Skeletal muscle cell (primary cell): ENCODE measurements around the gene APH1B.
"Not testable (repeated sequence)": the region's sequence is repeated elsewhere in the genome, so short reads cannot be mapped to it uniquely, and the experiment has no call there.

Source experiments
- DNase-seq: peaks from one replicate; pipeline ENCODE4 v3.0.0-alpha.2; 2010; ENCODE audit warnings: low read depth
- H3K4me3 ChIP-seq: 2 replicates; pipeline ENCODE4 v1.5.1; 2011; ENCODE audit warnings: low read depth, mild to moderate bottlenecking, control low read depth, low read length, moderate library complexity

Gene APH1B

DNA sequence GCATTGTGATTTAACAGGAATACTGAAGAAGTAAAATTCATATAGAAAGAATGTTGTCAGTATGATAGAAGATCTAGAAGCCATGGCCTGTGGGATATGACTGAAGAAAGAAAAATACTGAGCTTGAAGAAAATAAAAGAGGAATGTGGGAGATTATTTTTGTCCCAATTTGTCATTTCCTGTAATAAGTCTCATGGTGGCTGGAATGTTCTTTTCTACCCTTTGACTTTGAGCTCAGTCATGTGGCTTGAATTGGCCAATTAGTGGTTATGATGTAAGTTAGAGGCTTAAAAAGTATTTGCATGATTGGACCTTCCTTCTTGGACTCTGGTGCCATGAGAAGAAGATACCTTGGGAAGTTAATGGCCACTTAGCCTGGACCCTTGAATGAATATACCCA, 14.1 kb downstream of the APH1B start:
- H3K4me3 ChIP-seq = no peak overlapping the region
- peak; percentile 69 for DNase-seq

DNA sequence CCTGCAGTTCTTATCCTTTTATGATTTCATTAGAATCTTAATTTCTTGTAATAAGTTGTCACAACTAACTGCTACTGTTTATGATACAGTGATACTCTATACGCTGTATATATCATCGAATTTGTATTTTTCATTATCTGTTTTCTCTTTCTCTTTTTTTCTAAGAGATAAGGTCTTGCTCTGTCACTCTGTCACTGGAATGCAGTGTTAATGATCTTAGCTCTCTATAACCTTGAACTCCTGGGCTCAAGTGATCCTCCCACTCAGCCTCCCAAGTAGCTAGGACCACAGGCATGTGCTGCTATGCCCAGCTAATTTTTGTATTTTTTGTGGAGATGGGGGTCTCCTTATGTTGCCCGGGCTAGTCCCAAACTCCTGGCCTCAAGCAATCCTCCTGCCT, 14.8 kb downstream of the APH1B start:
- H3K4me3 ChIP-seq = no peak overlapping the region
- DNase-seq = no peak

GRCh38 chr15:63292771-63293170, 15.4 kb downstream of the APH1B start:
- H3K4me3 ChIP-seq = no peak overlapping the region
- DNase-seq = no peak

DNA sequence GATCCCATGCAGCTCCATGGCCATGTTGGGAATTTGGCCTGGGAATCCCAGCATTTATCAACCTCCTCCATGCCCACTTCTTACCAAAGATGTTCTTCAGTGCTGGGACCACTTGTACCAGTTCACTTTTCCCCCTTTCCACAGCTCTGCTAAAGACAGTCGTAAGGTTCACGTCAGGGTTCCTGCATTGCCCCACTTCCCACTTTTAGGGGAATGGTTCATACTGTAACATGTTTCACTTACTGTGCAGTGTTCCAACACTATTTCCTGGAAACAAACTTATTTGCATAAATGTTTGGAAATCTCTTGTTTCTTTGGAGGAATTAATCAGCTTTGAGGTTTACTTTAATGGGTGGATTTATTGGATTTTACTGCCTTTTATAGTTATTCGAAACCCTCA, 17.0 kb downstream of the APH1B start:
- no peak for DNase-seq
- H3K4me3 ChIP-seq = no peak overlapping the region

GRCh38 chr15:63295341-63295740, 17.9 kb downstream of the APH1B start:
- DNase-seq = no peak
- H3K4me3 ChIP-seq = no peak overlapping the region

DNA sequence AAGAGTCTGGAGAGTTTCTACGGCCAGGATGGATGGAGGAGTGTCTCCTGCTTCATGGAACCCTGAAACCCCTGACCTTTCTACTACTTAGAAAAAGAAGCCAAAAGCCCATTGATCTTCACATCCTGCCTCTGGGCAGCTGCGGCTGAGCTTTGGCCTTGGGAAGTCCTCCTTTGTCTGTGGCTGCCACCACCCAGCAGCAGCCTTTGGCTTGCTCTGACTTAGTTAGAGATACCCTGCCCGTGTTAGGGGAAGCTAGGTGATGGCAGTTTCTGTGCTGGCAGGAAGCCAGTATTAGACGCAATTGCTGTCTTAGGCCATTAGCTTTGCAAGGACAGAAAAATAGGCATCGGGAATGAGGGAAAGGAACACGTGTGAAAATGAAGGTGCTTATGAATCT, 18.8 kb downstream of the APH1B start:
- DNase-seq = no peak
- H3K4me3 ChIP-seq = no peak overlapping the region

DNA sequence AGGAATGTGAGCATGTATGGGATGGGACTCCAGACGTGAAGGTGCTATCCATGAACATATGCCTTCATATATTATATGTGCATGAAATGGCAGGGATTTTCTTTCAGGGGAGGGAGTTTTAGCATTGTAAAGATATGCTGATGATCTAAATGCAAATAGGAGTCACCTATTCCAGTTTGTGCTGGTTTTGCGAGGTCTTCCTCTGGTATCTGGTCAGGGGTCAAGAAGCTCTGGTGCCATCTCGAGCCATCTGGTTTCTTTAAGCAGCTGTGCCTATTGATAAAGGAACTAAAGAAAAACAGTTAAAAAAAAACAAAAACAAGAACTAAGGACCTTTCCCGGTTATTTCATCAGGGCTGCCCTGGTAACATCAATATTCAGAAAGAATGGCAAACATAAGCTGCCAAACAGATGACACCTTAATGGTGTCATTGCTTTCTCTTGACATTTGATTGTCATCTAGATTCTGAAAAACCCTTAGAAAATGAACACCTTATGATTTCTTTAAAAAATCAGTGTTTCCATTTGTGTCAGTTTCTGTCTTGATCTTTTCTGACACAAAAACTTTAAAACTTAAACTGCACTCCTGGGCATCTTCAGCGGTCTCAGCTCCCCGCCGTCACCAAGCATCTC, 22.7 kb downstream of the APH1B start:
- no peak for DNase-seq
- no peak overlapping the region for H3K4me3 ChIP-seq

GRCh38 chr15:63301088-63301487, 23.7 kb downstream of the APH1B start:
- no peak overlapping the region for H3K4me3 ChIP-seq
- DNase-seq = no peak

- H3K4me3 ChIP-seq = no peak overlapping the region
These were observed 27.9 kb downstream of the APH1B start for GRCh38 chr15:63305260-63305659.

GRCh38 chr15:63306492-63307073, 29.2 kb downstream of the APH1B start:
- no peak for DNase-seq
- no peak overlapping the region for H3K4me3 ChIP-seq

More at GRCh38 chr15:63305260-63305659, 27.9 kb downstream of the APH1B start:
- DNase-seq = no peak

- no peak overlapping the region for H3K4me3 ChIP-seq
- DNase-seq = no peak
These were observed 31.1 kb downstream of the APH1B start for GRCh38 chr15:63308491-63308890.

GRCh38 chr15:63308947-63309346, 31.5 kb downstream of the APH1B start:
- H3K4me3 ChIP-seq = no peak overlapping the region
- DNase-seq = no peak

GRCh38 chr15:63310646-63311045, 33.2 kb downstream of the APH1B start:
- H3K4me3 ChIP-seq = no peak overlapping the region
- no peak for DNase-seq

GRCh38 chr15:63312286-63312685, 34.9 kb downstream of the APH1B start:
- H3K4me3 ChIP-seq = no peak overlapping the region
- no peak for DNase-seq

DNA sequence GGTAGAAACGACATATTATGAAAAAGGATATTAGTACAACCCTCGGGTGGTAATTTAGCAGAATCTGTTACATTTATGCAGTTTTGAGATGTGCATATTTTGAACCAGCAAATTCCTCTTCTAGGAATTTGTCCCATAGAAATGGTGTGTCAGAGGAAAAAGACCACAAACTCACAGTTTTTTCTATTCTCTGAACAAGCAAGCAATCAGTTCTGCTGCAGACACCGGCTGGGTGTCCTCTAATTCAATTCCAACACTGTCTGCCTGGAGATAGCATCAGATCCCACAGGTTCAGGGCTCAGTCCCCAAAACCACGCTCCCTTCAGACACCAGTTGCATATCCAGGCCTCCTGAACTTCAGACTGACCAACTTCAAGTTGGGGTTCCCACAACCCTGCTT, 36.4 kb downstream of the APH1B start:
- H3K4me3 ChIP-seq = no peak overlapping the region
- no peak for DNase-seq

GRCh38 chr15:63314409-63314808, 37.0 kb downstream of the APH1B start:
- H3K4me3 ChIP-seq = no peak overlapping the region
- no peak for DNase-seq

DNA sequence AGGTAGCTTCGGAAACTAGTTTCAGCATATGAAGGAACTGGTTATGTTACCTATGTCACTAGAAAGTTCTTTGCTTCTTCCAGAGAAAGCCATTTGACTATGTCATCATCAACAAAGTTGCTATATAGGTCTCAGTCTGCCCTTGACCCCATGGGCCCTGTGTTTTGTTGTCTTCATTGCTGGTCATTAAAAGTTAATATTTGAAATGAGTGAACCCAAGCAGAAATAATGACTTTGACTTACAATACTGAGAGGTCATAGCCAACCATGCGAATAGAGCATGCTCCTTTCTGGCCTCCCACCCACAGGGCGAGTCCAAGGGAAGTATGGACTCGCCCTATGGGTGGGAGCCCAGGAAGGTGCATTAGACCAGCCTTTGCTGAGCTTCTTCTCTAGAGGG, 40.9 kb downstream of the APH1B start:
- H3K4me3 ChIP-seq = no peak overlapping the region
- DNase-seq = no peak

- DNase-seq = no peak
- H3K4me3 ChIP-seq = no peak overlapping the region
These were observed 41.7 kb downstream of the APH1B start for GRCh38 chr15:63319065-63319464.

DNA sequence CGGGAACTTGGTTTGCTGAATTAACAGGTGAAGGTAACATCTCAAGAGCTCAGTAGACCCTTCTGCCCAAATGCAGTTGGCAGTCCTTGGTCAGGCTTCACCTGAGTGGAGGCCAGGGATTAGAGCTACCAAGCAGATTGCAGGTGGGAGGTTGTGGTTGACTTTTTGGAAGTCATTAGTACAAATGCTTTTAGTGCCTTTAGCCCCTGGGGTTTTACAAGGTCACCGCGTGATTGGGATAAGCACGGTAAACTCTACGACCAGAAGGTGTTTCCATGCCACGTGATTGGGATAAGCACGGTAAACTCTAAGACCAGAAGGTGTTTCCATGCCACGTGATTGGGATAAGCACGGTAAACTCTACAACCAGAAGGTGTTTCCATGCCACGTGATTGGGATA, 43.0 kb downstream of the APH1B start:
- not testable (repeated sequence) for H3K4me3 ChIP-seq, DNase-seq

DNA sequence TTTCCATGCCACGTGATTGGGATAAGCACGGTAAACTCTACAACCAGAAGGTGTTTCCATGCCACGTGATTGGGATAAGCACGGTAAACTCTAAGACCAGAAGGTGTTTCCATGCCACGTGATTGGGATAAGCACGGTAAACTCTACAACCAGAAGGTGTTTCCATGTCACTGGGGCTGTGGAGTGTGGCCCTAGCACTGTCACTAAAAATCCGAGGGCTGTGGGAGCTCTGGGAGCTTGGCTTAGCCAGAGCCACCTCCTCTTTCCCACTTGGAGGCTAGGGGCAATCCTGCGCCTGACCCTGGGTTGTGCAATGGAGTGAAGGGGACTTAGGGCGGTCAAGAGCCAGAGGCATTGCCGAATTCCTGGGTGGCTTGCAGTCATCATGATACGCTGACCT, 43.6 kb downstream of the APH1B start:
- not testable (repeated sequence) for H3K4me3 ChIP-seq, DNase-seq

DNA sequence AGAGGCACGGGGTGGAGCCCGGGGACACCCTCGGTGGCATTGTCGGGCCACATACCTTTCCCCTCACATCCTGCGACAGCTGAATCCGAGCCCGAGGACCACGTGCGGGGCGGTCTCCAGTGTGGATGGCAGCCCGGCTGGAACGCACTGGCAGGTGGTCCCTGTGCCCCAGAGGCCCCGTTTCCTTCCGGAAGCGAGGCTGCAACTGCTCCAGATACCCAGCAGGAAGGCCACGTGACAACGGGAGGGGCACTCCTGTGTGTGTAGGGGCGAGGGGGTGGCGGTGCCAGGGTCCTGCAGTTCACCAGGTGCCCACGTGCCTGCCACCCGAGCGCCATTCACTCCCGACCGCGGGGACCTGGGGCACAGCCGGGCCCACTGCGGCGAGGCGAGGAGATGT, 44.1 kb downstream of the APH1B start:
- H3K4me3 ChIP-seq = no peak overlapping the region

DNA sequence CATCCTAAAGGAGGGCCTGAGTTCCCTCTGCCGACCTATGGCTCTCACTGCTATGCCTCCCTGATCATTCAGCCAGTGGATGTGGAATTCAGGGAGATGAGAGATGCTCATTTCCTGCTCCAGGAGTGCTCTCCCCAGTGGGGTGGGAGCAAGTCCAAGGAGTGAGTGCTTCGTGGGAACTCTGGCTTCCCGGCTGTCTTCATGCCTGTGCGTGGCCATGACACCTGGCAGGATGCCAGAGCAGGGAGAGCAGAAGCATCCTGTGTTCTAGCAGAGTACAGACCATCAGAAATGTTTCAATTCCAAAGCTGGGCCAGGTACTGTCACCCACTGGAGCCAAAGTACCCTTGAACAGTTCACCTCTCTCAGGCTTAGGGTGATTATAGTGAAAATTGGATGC, 45.1 kb downstream of the APH1B start:
- no peak for DNase-seq
- H3K4me3 ChIP-seq = no peak overlapping the region

More for the DNA sequence above, 44.1 kb downstream of the APH1B start:
- DNase-seq = no peak
